Activated CD4-positive, alpha-beta T cell treated with anti-CD3 and anti-CD28 coated beads for 48 hours (primary cell): ENCODE results near the gene SLC29A3.
A peak's percentile ranks its signal among the peaks of the same experiment; 100 is the strongest.

Experiments
- DNase-seq: peaks from one replicate; pipeline ENCODE4 v3.0.0-alpha.2; 2020

Gene SLC29A3

DNA sequence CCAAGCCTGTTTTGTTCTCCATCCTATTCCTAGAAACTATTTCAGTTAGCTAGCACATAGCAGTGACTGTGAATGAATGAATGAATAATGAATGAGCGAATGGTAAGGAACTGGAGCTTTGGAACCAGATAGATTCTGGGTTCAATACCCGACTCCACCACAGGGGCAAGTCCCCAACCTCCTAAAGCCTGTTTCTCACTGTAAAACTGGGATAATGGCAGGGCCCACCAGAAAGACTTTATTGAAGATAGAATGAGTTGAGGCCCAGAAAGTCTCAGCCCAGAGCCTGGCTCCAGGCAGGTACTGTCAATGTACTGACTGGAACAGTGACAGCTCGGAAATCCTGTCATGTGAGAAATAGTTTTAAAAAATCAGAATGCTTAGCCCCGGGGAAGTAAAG, 76.6 kb downstream of the SLC29A3 start:
- DNase-seq = peak; percentile 10

DNA sequence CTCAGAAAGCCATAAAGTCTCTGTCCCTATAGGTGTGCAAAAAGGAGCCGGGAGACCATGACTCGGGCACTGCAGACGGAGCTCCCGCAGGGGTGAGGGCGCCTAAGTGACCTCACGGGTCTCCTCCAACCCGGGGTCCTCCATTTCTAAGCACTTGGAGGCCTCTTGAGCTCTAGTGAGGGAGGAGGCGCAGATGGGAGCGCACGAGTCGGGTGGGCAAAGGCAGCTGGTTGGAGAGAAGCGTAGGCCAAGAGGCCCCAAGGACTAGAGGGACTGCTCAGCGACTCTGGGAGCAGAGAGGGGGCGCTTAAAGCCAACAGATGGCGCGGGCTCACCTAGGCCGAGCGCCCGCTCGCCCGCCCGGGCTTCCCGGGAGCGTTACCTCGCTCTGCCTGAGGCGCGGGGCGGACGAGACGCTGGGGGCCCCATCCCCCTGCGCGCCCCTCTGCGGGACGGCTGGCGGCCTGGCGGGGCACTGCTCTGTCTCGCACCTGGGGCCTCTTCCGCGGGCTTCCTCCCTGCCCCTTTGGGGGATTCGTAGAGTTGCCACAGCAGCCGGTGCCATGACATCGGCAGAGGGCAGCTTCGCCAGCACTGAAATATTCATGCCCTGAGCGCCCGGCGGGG, 77.1 kb downstream of the SLC29A3 start:
- peak; percentile 52 for DNase-seq

DNA sequence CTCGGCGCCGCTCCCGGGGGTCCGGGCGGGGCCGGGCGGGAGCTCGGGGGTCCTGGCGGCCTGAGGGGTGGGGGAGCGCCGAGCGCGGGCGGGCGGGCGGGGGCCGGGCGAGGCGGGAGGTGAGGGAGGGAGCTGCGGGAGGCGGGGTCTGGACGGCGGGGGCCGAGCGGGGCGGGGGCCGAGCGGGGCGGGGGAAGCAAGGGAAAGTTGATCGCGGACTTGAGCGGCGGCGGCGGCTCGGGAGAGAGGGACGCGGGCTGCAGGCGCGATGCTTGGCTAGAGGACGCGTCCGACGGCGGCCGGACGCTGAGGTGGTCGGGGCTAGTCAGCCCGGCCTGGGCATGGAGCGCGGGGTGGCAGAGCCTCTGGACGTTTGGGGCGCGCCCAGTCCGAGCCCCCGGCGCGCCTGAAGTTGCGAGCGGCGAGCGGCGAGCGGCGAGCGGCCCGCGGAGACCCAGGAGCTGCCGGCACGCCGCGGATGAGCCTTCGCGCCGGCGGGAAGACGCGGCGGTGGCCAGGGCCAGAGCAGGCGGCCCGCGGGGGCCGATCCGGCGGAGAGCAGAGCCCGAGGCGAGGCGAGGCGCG, 77.7 kb downstream of the SLC29A3 start, which contains the start of gene CDH23:
CDH23 (plus strand) TSS at position 210 of the 585 bp plus-strand sequence. CDS start 42,912 bp downstream, outside the sequence.
- DNase-seq = peak; percentile 16

DNA sequence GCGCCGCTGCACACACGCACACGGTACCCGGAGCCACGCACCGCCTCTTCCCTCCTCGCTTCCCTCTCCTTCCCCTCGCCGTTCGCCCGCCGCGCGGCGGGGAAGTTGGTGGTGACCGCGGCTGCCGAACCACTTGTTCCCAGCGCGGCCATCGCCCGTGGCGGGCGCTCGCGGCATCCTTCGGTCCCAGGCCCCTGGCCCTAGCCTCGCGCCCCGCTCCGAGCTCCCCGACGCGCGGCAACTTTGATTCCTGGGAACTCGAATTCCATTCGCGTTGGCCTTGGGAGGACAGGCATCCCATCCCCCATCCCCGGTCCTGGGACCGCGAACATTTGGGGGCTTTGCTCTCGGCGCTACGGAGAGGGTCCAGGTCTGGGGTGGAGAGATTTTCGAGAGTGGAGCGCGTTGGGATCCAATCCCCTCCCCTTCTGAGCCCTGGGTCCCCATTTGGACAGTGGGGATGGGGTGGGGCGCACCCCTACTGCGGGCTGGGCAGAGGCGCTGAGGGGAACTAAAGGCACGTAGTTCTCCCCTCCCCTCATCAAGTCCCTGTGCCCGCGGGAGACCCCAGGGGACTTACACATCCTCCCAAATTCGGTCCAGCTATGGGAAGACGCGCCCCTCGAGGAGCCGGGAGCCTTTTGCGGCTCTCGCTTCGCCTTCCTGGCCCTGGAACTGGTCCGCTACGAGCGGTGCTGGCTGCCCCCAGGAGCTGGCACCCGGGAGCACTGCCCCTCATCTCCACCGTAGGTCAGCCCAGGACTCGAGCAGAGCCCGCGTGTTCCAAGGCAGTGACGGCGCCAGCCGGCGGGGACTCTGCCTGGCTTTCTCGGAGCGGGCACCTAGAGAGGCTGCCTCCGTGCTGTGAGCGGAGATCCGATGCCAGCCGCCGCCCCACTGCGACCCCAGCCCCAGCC, 78.5 kb downstream of the SLC29A3 start:
- no peak for DNase-seq

DNA sequence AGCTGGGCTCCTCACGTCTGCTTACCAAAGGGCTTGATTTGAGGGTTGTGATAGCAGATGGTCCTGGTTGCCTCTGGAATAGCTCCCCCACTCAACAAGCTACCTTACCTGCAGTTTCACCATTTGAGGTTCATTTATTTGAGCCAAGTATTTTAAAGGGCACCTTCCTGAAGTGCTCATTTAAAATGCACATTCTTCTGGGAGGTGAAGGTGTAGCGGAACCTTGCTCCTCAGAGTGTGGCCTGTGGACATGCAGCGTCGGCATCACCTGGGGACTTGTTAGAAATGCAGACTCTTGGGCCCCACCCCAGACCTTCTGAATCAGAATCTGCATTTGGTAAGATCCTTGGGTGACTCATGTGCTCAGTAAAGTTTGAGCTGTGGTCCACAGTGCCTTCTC, 79.9 kb downstream of the SLC29A3 start:
- DNase-seq = no peak

DNA sequence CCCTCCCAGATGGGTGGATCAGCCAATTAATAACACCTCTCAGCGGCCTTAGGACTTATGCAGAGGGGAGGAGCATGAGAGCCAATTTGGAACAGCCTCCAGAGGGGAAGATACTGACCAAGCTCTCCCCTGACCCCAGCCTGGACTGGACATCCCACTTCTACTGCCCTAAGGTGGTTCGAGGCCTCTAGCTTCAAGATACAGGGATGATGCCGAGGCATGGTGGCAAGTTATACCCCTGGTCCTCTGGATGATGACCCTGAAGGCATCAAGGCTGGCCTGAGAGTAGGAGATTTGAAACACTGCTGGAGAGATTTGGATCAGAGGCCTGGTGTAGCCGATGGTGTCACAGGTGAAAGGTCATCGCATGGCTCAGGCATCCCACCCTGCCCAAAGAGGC, 80.9 kb downstream of the SLC29A3 start:
- DNase-seq = no peak

DNA sequence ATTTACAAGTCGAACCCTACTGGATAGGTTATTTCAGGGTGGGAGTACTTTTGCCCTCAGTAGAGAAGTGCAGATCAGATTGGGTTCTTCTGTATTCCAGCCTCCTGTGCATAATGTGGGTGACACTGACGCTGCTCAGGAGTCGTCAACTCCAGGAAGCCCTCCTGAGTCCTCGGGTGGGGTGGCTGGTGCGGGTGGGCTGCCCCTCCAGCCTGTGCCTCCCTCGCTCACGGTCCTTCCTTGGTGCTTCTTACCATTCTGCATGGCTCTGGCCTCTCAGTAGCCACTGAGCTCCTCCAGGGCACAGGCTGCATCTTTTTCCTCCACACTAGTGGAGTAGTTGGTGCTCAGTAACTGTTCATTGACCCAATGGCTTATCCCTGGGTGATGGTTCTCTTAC, 82.0 kb downstream of the SLC29A3 start:
- DNase-seq = no peak

DNA sequence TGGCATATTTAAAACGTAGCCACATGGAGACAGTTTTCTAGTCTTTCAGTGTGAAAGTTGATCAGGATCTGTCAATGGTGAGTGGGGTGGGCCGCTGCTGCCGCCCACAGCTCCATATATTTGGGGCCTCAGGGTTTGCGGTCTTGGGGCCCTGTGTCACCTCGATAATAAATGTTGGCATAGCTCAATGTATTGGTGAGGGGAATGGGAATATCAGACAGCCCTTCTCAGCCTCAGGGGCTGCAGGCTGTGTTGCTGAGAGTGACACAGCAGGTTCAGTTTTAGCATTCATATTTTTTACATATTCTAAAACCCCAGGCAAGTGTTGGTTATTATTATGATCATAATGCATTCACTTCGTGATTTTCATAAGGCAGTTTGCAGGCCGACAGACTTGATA, 82.9 kb downstream of the SLC29A3 start:
- DNase-seq = no peak

DNA sequence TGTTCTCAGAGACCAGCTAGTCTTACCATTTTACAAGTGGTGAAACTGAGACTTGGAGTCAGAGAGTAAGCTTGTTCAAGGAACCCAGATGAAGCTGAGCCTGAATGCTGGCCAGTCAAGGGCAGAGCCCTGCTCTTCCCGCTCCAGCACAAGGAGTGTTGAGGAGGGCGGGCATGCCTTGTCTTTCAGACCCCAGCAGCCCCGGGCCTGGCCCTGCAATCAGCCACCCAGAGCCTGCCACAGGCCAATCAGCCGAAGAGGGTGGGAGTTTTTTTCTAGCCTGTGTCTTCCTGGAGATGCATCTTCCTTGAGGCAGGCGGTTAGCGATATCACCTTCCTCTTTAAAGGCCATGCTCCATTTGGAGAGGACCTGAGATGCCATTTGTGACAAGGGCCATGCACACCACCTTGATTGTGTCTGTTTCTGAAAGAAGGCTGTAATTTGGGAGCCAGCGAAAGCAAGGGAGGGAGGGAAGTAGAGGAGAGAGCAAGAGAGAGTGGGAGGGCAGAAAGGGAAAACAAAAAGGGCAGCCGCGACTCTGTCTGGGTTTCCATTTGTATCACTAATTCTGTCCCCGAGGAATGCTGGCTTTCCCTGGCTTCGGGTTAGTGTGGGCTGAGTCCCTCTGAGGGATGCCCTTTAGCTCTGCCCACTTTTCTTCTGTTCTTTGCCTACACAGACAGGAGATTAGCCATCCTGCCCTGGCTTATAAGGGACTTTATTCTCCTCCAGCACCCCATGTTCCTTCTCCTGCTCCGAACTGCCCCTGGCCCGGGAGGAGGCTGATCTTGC, 85.6 kb downstream of the SLC29A3 start:
- no peak for DNase-seq

DNA sequence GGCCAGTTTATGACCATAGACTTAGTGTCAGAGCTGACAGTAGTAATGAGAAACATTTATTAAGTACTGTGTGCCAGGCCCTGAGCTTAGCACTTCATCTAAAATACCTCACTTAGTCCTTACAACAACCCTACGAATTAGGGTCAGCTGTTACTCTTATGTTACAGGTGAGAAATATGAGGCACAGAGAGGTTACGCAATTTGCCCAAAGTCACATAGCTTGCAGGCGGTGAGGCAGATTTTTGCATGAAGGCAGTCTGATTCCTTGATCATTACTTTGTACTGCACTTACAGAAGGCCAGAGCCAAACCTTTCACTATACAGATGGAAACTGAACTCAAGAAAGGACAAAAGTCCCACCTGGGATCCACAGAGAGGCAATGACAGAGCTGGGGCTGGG, 87.8 kb downstream of the SLC29A3 start:
- no peak for DNase-seq

DNA sequence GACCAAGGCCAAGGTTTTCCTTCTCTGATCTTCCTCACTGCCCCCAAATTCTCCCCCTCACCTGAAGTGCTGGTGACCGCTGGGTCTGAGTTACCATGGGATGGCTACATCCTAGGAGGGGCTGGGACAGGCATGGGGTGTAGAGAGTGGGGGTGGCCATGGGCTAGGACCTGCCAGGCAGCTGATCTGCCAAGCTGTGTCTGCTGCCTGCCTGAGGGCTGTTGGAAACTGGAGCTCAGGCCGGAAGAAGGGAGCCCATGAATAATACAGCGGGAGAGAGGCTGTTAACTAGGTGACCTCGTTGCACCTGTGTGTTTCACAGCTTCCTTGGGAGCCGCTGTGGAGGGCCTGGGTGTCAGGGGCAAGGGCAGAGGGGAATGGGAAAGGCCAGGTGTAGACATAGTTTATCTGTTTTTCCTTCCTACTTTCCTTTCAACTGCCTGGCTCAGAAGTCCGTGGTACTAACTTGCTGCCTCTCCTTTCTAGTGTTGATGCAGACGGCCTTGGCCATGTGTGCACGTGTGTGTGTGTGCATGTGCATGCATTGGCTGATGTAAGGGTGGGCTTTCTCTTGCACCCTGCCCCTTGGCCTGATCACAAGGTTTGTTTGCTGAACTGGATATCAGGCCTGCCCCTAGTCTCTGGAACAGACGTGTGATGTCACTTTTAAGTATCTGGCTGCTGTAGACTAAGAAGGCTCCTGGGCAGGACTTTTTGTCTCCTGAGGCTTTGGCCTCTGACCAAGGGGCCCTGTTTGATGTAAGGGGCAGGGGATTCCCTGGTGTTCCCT, 89.6 kb downstream of the SLC29A3 start:
- no peak for DNase-seq

DNA sequence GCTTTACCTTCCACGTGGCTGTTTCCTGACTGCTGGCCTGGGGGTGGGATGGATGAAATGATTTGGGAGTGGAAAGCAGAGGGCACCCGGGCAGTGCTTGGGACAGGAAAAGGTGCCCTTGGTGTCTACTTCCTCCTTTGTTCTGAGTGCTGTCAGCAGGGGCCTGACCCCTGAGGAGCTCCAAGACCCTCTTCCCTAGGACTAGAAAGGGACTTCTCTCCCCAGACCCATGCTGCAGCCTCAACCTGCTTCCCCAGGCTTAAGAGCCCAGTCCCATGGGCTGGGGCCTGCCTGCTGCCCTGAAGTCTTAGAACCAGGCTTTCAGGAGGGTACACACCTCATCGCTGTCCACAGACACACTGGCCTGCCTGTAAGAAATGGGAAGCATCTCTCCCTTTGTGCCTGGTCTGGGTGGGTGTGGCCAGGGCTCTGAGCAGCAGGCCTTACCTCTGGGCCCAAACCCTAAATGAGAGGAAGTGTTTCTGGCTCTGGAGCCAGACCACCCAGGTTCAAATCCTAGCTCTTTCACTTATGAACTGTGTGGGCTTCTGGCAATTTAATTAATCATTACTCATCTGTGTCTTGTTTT, 90.6 kb downstream of the SLC29A3 start:
- DNase-seq = no peak
